Activated CD4-positive, alpha-beta T cell treated with anti-CD3 and anti-CD28 coated beads, Interleukin-10, Interleukin-2, amounts not matched to agents 100 ng/mL and 50 ng/mL, durations not matched to agents 16 hours and 8 hours (primary cell): Measurements from ENCODE around the gene PDS5B.
"Not testable (repeated sequence)": the region's sequence is repeated elsewhere in the genome, so short reads cannot be mapped to it uniquely, and the experiment has no call there.

Source experiments
- DNase-seq: peaks from one replicate; pipeline ENCODE4 v3.0.0-alpha.2; 2020

Gene PDS5B

GRCh38 chr13:32821149-32821688 lies 235.0 kb downstream of the PDS5B start:
- DNase-seq, result no peak

- no peak for DNase-seq
Measured at GRCh38 chr13:32822771-32823170, 236.5 kb downstream of the PDS5B start.

GRCh38 chr13:32823597-32823996 lies 237.3 kb downstream of the PDS5B start:
- no peak for DNase-seq

DNA sequence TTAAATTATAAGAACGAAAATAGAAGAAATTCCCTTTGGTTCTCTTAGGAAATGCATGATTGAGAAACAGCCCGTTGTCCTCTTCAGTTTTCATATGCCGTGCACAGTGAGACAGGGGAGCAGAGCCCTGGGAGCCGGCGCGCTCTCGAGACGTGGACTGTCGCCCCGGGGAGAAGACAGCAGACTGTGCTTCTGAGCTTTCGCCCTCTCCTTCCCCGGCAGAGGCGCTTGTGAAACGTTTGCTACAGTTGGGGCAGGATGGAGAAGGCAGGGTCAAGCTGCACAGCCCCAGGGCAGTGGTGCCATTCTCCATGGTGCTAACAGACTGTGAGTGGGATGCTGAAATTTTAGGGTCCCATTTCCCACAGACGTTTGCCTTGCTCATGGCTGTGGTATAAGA lies 237.8 kb downstream of the PDS5B start:
- no peak for DNase-seq

DNA sequence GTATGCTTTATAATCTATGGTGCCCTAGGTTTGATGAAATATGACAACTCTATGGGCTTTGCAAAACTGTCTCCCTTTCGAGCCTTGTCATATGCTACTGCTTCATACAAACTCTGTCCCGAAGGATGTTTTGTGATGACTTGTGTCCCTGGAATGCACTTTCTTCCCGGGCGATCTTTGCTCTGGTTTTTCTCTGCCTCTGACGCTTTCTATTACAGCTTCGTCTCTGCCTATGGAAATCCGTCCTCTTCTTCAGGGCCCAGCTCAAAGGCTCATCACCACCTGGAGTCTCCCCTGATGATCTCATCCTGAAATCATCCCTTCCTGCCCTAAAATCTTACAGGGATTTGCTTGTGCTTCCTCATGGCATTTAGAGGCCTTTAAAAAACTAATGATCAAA lies 238.4 kb downstream of the PDS5B start:
- no peak for DNase-seq

DNA sequence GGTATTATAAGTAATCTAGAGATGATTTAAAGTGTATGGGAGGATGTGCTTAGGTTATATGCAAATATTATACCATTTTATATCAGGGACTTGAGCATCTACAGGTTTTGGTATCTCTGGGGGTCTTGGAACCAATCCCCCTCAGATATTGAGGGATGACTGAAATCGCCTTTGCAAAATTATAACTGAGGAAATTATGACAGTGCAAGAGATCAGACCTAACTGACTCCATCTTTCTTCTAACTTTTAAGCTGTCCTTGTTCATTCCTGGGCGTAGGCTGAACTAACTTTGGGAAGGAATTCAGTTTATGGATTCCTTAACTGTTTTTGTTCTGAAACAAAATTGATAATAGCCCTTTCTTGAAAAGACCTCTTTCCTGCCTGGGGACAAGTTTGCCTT lies 239.2 kb downstream of the PDS5B start:
- no peak for DNase-seq

- not testable (repeated sequence) for DNase-seq
Measured at GRCh38 chr13:32826372-32826771, 240.1 kb downstream of the PDS5B start.
